NK-92 (cell line): ENCODE measurements around the gene SRXN1.

Experiments
- DNase-seq: peaks from one replicate; lab custom pipeline; 2025; ENCODE audit not compliant: unreplicated experiment; lab: John Stamatoyannopoulos, UW

Gene SRXN1

DNA sequence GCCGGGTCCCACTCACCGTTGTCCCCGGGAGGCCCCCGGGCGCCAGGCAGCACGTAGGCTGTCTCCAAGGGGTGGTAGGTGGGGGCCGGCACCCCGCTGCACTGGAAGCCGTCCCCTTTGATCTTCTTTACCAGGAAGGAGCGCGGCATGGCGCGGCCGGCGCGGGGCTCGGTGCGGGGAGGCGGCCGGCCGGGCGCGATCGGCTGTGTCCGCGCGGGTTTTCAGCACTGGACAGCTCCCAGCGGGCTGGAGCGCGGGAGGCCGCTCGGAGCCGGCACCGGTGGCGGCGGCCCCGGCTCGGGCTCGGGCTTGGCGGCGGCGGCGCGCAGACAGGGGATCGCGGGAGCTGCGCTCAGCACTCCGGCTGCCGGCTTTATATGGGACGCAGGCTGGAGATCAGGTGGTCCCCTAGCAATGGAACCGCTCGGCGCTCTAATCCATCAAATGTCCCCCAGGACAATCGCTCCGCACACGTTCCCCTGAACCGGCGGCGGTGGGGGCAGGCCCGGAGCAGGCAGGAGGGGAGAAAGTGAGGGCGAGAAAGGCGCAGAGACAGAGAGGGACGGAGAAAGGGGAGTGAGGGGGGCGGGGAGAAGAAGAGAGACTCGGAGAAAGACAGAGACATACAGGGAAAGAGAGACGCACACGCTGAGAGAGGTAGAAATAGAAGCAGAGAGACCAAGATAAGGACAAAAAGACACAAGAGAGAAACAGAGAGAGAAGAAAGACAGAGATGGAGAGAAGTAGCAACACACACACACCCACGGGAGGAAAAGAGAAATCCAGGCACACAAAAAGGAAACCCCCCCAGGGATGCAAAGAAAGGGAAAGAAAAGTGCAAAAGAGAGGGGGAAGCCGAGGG, 22.7 kb upstream of the SRXN1 start, which contains the start of gene SCRT2:
Gene SCRT2, minus strand, starts transcription at position 350 of the 862 bp plus-strand sequence. Its CDS starts 201 bp downstream, at position 149.
- no peak for DNase-seq

DNA sequence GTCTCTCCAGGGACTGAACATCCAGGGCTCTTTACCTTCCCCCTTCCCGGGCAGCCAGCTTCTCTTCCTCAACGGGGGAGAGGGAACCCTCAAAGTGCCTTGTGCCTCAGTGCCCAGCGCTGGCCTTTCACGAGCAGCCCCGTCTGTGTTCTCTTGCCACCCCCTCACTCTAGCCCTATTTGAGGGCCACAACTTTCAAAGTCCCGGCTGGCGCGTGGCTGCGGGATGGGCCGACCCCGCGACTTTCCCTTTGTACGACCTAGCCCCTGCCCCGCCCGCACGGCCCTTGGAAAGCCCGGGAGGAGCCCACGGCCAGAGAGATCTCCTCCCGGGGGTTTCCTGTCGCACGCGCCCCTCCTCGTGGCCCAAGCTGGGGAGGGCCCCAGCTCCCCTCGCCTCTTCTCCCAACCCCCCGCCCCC, 22.0 kb upstream of the SRXN1 start:
- DNase-seq = no peak

- no peak for DNase-seq
Observed at GRCh38 chr20:673603-674001, 20.6 kb upstream of the SRXN1 start.

DNA sequence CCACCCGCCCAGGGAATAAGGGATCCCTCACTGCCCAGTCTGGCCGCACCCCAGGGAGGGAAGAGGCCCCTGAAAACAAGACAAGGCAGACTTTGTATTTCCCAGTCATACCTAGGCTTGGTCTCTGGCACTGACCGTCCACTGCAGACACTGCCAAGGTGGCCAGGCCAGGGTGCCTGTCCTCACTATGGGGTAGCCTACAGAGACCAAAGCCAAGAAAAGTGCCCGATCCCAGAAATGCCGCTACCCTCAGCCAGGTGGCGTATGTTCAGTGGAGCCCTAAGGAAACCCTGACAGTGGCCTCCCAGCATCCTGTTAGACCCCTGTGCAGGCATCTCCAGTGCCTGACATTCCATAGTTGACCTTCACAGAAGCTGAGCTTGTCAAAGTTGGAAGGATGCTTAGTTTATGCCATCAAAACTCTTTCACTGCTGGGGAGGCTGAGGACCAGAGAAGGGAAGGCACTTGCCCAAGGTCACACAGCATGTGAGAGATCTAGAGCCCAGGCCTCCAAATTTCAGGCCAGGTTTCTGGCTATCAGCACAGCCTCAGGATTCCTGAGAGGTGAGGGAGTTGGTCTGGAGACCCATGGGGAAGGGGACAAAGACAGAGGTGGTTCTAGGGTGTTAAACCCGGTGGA, 20.1 kb upstream of the SRXN1 start:
- no peak for DNase-seq

DNA sequence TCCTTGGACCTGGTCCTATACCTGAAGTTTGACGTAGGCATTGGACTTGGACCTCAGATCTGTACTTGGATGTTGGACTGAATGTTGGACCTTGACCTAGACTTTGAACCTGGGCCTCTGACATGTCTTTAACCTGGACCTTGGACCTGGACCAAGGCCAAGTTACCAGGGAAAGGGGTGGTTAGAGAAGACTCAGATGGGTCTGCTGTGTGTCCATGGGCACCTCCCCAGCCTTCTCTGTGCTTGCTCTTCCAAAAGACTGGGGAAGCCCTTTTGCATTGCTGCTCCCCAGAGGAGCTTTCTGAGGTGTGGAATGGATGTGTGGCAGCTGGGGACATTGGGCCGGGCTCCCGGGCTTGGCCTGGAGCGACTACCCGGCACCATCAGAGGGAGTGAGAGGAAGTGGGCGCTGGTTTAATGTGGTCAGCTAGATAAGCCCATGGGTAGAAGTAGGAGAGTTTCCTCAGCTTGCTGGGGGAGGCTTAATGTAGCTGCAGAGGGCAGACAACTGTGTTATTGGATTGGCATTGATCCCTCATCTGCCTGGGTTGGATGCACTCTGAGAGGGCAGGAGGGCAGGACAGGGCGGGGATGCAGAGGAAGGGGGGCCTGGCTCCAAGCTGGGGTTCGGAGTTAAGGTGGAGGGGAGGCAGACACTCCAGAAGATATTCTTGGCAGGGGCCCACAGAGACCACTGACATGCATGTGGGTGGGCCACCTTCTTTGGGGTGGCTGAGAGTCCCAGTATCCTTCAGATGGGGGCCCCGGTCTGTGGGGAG, 18.4 kb upstream of the SRXN1 start:
- DNase-seq = no peak

GRCh38 chr20:669573-669972, 16.6 kb upstream of the SRXN1 start:
- DNase-seq = no peak

DNA sequence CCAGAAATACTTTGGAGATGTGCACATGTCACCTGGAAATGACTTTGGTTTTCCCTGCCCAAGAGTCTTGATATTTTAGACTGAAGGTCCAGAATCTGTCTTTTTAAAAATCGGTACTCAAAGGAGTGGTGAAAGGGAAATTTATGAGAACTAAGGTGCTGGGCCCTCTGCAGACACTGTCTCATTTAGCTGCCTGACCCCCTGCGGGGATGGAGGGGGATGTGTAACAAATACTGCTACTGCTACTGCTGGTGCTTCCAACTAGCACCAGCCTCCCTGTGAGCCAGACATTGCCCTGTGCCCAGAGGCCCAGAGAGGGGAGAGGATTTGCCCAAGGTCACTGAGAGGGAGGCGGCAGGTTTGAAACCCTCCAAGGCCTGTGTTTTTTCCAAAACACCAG, 15.6 kb upstream of the SRXN1 start:
- DNase-seq = no peak

- no peak for DNase-seq
Observed at GRCh38 chr20:668050-668449, 15.1 kb upstream of the SRXN1 start.

- DNase-seq = peak; percentile 44
Observed at GRCh38 chr20:667351-668034, 14.5 kb upstream of the SRXN1 start.

DNA sequence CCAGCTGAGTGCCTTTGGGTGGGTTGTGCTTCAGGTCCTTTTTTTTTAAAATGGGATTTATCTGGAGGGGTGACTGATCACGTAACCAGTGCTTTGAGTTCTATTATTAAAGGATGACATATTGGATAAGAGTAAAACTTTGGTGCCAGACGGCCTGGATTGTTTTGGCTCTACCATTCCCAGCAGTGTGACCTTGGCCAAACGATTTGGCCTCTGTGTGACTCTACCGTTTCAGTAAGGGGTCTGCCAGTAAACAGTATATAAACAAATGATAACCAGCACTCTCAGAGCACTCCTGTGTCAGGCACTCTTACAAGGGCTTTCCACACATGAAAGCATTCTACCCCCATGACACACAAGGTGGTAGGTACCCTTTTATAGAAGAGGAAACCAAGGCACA, 13.9 kb upstream of the SRXN1 start:
- no peak for DNase-seq

DNA sequence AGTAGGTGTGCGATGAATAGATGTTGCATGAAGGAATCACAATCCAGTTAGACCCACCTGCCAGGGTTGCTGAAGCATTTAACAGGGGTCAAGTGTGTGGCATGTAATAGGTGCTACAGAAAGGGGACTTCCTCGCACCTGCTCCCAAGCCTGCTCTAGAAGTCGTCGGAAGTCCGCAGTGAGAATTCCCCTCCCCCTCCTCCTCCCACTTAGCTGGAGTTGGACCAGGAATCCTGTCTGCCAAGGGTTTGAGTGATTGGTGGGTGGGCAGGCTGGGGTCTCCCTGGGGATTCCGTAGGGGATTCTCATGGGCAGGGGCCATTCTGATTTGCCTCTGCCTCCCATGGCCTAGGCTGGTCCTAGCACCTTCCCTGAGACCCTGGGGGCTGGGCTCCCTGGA, 12.3 kb upstream of the SRXN1 start:
- DNase-seq = no peak

DNA sequence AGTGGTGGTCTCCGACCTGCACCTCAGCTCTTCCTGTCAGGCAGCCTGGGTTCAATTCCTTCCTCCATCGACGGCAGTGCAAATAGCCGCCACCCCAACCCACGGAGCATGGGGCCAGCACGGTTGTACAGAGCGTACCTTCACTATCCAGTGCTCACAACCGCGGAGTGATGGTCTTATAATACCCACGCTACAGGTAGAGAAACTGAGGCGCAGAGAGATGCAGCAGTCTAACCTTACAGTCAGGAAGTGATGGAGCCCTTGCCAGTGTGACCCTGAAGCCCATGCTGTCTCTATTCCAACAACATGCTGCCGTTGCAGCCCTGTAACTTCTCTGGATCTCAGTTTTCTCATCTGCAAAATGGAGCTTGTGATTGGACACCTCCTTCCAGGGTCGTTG, 11.6 kb upstream of the SRXN1 start:
- DNase-seq = no peak

DNA sequence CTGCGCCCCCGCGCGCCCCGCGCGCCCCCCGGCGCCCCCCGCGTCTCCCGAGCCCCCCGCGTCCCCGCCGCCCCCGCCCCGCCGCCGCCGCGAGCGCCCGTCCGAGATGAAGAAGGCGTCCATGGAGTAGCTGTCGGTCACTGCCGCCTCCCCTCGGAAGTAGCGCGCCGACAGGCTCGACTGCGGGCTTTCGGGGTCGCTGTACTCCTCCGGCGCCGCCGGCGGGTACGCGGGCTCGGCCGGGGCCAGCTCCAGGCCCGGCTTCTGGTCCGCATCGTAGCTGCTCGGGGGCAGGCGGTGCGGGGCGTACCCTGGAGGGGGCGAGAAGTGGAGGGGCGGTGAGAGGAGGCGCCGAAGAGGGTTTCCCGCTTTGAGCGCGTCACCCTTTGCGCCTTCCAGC, 11.2 kb upstream of the SRXN1 start:
- DNase-seq = no peak

DNA sequence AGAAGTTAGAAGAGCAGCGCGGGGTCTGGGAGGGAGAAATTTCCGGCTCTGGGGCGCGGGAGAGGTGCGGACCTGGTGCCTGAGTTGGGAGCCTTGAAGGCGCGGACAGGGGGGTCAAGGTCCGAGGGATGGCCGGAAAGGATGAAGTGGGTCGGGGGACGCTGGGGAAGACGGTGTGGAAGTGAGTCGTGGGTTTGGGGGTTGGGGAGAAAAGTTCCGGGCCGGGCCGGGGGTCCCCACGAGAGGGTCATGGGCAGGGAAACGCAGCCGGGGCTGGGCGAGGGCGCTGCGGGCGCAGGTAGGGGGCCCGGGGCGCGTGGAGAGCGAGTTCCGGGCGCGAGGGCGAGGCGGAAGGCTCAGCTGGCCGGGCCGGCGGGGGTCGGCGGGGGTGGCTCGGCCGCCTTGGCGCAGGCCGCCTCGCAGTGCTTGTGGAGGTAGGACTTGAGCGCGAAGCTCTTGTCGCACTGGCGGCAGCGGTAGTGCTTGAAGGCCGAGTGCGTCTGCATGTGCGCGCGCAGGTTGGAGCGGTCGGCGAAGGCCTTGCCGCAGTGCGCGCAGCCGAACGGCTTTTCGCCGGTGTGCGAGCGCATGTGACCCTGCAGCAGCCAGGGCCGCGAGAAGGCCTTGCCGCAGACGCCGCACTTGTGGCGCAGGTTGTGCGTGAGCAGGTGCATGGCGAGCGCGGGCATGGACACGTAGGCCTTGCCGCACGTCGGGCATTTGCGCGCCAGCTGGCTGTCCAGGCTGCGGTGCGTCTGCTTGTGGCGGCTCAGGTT, 10.5 kb upstream of the SRXN1 start:
- DNase-seq = no peak

DNA sequence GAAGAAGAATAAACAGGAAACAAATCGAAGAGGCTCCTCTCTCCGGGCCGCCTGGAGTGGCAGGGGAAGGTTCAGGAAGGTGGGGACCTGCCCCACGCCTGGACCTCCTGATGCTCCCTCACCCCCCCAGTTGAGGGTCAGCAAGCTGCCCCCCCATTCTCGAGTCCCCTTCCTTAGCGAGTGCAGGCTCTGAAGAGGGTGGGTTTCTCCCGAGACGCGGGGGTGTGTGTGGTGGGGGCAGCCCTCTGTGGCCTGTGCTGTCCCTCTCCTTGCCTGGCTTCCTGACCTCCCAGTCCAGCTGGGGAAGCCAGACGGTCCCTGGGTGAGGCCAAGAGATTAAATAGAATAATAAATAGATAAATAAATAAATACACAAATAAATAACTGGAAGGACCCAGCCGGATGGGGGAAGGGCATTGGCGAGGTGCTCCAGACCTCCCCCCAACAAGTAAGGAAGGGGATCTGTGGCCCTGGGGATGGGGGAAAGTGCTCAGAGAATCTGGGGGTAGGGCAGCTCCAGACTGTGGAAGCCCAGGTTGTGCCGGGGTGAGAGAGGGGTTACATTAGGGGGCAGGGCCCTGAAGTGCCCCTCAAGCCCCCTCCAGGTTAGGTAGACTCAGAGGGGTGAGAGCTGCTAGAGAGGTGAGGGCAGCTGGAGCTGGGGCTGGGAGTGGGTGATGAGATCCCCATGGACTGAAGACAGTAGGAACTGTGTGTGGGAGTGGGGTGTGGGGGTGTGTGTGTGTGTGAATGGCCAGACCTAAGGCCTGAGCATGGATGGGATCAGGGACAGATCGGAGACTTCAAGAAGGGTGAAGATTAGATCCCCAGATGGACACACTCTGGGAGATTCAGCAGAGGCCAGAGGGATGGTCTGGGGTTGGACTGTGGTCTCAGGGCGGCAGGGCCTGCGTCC, 9.5 kb upstream of the SRXN1 start:
- DNase-seq = no peak

DNA sequence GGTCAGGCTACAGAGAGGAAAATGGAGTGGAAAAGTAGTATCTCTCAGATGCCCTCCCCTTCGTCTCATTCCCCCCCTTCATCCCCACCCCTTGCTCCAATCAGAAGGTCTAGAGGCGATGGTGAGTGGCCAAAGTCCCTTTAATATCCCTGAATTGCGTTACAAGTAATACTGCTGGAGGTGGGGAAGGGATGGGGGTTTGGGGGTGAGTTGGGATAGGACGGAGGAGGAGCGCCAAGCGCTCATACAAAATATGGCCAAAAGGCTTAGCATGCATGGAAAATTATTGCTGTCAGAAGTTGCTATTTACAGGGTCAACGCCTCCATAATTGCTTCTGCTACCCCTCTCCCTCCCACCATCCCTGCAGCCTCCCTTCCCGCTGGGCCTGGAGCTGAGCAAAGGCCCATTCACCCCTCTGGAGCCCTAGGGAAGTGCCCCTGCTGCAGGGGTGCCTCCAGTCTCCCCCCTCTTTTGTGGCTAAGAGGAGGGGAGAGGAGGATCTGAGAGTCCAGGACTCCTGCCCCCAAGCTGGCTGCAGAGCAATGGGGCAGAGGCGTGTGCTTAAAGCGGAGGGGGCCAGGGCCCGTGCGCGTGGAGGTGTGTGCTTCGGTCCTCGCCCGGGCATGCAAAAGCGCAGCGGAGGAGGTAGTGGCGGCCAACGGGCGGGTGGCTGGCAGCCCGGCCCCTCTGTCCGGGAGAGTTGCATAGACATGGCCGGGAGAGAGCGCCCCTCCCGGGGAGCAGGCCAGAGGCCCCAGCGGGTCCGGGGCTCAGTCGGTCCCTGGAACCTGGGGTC, 8.7 kb upstream of the SRXN1 start:
- DNase-seq = no peak

DNA sequence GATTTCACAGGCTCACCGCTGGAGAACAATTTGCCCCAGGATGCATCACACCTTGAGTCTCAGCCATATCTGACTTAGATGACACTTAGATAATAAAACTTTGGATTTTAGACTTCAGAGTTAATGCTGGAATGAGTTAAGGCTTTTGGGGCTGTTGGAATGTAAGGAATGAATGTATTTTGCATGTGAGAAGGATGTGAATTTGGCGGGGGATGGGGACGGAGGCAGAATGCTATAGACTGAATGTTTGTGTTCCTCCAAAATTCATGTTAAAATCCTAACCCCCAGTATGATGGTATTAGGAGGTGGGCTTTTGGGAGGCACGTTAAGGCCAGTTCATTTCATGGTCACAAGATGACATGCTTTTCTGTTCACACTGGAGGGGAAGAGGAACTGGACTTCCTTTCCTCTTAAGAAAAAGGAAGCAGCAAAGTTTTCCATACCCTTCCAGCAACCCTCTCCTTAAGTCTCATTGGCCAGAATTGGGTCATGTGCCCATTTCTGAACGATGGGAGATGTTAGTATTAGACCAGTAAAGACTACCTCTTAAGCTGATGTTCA, 5.8 kb upstream of the SRXN1 start:
- DNase-seq = no peak

- DNase-seq = no peak
Observed at GRCh38 chr20:658202-658601, 5.2 kb upstream of the SRXN1 start.
